Peyer's patch (tissue), 4 donors: ENCODE data around the gene SPATA3.

ENCODE experiments used
- POLR2A ChIP-seq, 2 donors: fragments of 450-650 bp; IDR thresholded peaks; one replicate each; pipeline ENCODE4 v1.5.1; 2017; ENCODE audit warnings: antibody characterized with exemption in 2 of 2, mild to moderate bottlenecking in 2 of 2, moderate library complexity in 2 of 2
- TF ChIP-seq, protein P1 (sequence below), 6 experiments: fragments of 450-650 bp in 4 of 6; fragments of 200-600 bp in 2 of 6; sonication (generic) in 1 of 6; IDR thresholded peaks; one replicate each; pipeline ENCODE4 v1.5.1; 2017 to 2019; ENCODE audit warnings: antibody characterized with exemption in 6 of 6, mild to moderate bottlenecking in 3 of 6, moderate library complexity in 1 of 6

DNA sequence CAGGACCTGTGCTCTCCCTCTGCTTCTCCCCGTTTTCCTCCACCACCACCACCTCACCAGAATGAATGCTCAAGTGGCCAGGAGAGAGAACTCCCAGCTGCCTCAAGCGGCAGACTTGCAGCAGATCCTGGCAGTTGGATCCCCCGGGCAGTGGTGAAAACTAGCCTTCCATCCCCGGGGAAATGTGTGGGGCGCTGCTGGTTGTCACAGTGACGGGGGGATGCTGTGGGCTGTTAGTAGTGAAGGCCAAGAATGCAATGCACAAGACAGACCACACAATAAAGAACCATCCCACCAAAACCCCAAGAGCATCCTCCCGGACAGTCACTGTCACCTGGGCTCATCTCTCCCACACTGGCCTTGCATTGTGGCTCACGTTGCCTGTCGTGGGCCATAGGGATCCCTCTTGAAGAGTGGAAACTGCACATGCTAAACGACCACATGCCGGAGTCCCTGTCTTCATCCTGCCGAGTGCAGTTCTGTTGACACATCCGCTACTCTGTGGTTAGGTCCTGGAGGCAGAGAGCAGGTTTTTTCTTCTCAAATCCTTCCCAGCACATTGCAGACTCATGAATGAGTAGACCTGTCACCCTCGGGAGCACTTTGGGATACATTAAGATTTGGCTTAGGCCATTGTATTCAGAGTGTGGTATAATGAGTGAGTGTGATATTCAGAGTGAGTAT, 13.5 kb downstream of the SPATA3 start:
- TF ChIP-seq, protein P1, sequence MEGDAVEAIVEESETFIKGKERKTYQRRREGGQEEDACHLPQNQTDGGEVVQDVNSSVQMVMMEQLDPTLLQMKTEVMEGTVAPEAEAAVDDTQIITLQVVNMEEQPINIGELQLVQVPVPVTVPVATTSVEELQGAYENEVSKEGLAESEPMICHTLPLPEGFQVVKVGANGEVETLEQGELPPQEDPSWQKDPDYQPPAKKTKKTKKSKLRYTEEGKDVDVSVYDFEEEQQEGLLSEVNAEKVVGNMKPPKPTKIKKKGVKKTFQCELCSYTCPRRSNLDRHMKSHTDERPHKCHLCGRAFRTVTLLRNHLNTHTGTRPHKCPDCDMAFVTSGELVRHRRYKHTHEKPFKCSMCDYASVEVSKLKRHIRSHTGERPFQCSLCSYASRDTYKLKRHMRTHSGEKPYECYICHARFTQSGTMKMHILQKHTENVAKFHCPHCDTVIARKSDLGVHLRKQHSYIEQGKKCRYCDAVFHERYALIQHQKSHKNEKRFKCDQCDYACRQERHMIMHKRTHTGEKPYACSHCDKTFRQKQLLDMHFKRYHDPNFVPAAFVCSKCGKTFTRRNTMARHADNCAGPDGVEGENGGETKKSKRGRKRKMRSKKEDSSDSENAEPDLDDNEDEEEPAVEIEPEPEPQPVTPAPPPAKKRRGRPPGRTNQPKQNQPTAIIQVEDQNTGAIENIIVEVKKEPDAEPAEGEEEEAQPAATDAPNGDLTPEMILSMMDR (IDR thresholded peaks at IDR 0.05), result no peak
- no peak for TF ChIP-seq POLR2A (IDR thresholded peaks at IDR 0.05)
